GM12878 (cell line): Measurements from ENCODE around the gene MAPK8IP1.

Experiments used
- CREB1 ChIP-seq: IDR thresholded peaks from 2 replicates; pipeline ENCODE4 v1.6.1; 2012; ENCODE audit warnings: low read depth, mild to moderate bottlenecking, inconsistent platforms
- EP300 ChIP-seq, 2 experiments: fragments of 150-350 bp in 1 of 2; IDR thresholded peaks; 2 replicates each; pipeline ENCODE4 v1.6.1; 2011 to 2012; ENCODE audit warnings: low read depth in 2 of 2, low read length in 2 of 2, borderline replicate concordance in 1 of 2, improper control_type of control experiment in 1 of 2, inconsistent platforms in 1 of 2; ENCODE audit not compliant: control insufficient read depth in 1 of 2
- FOS ChIP-seq: IDR thresholded peaks from 3 replicates; pipeline ENCODE4 v1.6.1; 2011; ENCODE audit warnings: borderline replicate concordance; ENCODE audit not compliant: insufficient read length; ENCODE audit errors: extremely low read depth
- POLR2AphosphoS5 ChIP-seq: IDR thresholded peaks from 2 replicates; pipeline ENCODE4 v1.6.1; 2011; ENCODE audit warnings: mild to moderate bottlenecking, low read length, inconsistent platforms
- SMC3 ChIP-seq: IDR thresholded peaks from 2 replicates; pipeline ENCODE4 v1.6.1; 2011; ENCODE audit warnings: low read length, improper control_type of control experiment, borderline replicate concordance
- SPI1 ChIP-seq: IDR thresholded peaks from 2 replicates; pipeline ENCODE4 v1.6.1; 2011; ENCODE audit warnings: low read depth, mild to moderate bottlenecking, low read length, moderate library complexity, borderline replicate concordance; ENCODE audit not compliant: insufficient read depth
- TAF1 ChIP-seq: IDR thresholded peaks from 2 replicates; pipeline ENCODE4 v1.6.1; 2011; ENCODE audit warnings: mild to moderate bottlenecking, low read depth, low read length, borderline replicate concordance
- ZNF207 ChIP-seq: fragments of 450-650 bp; IDR thresholded peaks from 2 replicates; pipeline ENCODE4 v1.6.1; 2014; ENCODE audit warnings: antibody characterized with exemption, mild to moderate bottlenecking, borderline replicate concordance
- ZNF24 ChIP-seq: fragments of 450-650 bp; IDR thresholded peaks from 2 replicates; pipeline ENCODE4 v1.6.1; 2017; ENCODE audit warnings: antibody characterized with exemption, mild to moderate bottlenecking
- TF ChIP-seq, protein P1 (sequence below), 3 experiments: IDR thresholded peaks in 2 of 3; conservative IDR thresholded peaks in 1 of 3; 2 replicates each; pipeline ENCODE4 v1.5.1; 2011; ENCODE audit warnings: low read depth in 3 of 3, low read length in 3 of 3, mild to moderate bottlenecking in 3 of 3, control low read depth in 2 of 3, moderate library complexity in 2 of 3, inconsistent platforms in 1 of 3, mixed read lengths in 1 of 3; ENCODE audit not compliant: control insufficient read depth in 2 of 3, insufficient read depth in 1 of 3; ENCODE audit errors: extremely low read depth in 1 of 3
- TF ChIP-seq, protein P2 (sequence below): IDR thresholded peaks from 2 replicates; pipeline ENCODE4 v1.6.1; 2011; ENCODE audit warnings: low read depth, low read length, improper control_type of control experiment, borderline replicate concordance
- TF ChIP-seq, protein P3 (sequence below): IDR thresholded peaks from 2 replicates; pipeline ENCODE4 v1.6.1; 2012; ENCODE audit warnings: mild to moderate bottlenecking, low read depth, low read length

DNA sequence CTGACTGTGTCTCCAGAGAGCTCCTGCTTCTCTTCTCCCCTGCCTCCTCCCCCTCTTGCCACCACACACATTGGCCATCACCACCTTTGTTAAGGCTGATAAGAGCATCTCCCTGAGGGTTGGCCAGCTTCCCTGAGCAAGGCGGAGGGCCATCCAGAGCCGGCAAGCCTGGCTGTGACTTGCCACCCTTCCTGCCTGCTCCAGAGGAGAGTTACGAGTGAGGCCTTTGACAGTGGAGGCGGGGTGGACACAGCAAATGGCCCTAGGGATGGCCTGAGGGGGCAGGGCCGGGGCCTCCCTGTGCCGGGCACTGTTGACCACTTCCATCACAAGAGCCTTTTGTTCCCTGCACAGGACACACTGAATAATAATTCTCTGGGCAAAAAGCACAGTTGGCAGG is 16.2 kb downstream of the MAPK8IP1 start:
- TF ChIP-seq TAF1 (no peak), EP300 (IDR thresholded peaks at IDR 0.05; ENCODE audit: borderline replicate concordance in 1 of 2, control insufficient read depth in 1 of 2, low read depth in 2 of 2, low read length in 2 of 2) (no peak), FOS (no peak), CREB1 (no peak), SMC3 (no peak), ZNF207 (no peak), SPI1 (no peak), POLR2AphosphoS5 (no peak), ZNF24 (no peak)
- TF ChIP-seq, protein P1, sequence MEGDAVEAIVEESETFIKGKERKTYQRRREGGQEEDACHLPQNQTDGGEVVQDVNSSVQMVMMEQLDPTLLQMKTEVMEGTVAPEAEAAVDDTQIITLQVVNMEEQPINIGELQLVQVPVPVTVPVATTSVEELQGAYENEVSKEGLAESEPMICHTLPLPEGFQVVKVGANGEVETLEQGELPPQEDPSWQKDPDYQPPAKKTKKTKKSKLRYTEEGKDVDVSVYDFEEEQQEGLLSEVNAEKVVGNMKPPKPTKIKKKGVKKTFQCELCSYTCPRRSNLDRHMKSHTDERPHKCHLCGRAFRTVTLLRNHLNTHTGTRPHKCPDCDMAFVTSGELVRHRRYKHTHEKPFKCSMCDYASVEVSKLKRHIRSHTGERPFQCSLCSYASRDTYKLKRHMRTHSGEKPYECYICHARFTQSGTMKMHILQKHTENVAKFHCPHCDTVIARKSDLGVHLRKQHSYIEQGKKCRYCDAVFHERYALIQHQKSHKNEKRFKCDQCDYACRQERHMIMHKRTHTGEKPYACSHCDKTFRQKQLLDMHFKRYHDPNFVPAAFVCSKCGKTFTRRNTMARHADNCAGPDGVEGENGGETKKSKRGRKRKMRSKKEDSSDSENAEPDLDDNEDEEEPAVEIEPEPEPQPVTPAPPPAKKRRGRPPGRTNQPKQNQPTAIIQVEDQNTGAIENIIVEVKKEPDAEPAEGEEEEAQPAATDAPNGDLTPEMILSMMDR (IDR thresholded peaks at IDR 0.05 in 2 of 3, conservative IDR thresholded peaks at IDR 0.05 in 1 of 3; ENCODE audit: control insufficient read depth in 2 of 3, extremely low read depth in 1 of 3, insufficient read depth in 1 of 3, low read depth in 3 of 3, low read length in 3 of 3), result no peak
- TF ChIP-seq, protein P2, sequence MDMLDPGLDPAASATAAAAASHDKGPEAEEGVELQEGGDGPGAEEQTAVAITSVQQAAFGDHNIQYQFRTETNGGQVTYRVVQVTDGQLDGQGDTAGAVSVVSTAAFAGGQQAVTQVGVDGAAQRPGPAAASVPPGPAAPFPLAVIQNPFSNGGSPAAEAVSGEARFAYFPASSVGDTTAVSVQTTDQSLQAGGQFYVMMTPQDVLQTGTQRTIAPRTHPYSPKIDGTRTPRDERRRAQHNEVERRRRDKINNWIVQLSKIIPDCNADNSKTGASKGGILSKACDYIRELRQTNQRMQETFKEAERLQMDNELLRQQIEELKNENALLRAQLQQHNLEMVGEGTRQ, result no peak
- TF ChIP-seq, protein P3, sequence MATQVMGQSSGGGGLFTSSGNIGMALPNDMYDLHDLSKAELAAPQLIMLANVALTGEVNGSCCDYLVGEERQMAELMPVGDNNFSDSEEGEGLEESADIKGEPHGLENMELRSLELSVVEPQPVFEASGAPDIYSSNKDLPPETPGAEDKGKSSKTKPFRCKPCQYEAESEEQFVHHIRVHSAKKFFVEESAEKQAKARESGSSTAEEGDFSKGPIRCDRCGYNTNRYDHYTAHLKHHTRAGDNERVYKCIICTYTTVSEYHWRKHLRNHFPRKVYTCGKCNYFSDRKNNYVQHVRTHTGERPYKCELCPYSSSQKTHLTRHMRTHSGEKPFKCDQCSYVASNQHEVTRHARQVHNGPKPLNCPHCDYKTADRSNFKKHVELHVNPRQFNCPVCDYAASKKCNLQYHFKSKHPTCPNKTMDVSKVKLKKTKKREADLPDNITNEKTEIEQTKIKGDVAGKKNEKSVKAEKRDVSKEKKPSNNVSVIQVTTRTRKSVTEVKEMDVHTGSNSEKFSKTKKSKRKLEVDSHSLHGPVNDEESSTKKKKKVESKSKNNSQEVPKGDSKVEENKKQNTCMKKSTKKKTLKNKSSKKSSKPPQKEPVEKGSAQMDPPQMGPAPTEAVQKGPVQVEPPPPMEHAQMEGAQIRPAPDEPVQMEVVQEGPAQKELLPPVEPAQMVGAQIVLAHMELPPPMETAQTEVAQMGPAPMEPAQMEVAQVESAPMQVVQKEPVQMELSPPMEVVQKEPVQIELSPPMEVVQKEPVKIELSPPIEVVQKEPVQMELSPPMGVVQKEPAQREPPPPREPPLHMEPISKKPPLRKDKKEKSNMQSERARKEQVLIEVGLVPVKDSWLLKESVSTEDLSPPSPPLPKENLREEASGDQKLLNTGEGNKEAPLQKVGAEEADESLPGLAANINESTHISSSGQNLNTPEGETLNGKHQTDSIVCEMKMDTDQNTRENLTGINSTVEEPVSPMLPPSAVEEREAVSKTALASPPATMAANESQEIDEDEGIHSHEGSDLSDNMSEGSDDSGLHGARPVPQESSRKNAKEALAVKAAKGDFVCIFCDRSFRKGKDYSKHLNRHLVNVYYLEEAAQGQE, result no peak
